GM12892 (cell line): ENCODE results near the gene EXOC3L4.

Source experiments
- POLR2A ChIP-seq: IDR thresholded peaks from 2 replicates; pipeline ENCODE4 v1.6.1; 2011; ENCODE audit warnings: low read depth, low read length, control low read depth
- POLR2AphosphoS5 ChIP-seq: IDR thresholded peaks from 2 replicates; pipeline ENCODE4 v1.6.1; 2011; ENCODE audit warnings: low read depth, low read length, control low read depth
- TAF1 ChIP-seq: IDR thresholded peaks from 2 replicates; pipeline ENCODE4 v1.6.1; 2011; ENCODE audit warnings: low read depth, mild to moderate bottlenecking, control low read depth, low read length, borderline replicate concordance

DNA sequence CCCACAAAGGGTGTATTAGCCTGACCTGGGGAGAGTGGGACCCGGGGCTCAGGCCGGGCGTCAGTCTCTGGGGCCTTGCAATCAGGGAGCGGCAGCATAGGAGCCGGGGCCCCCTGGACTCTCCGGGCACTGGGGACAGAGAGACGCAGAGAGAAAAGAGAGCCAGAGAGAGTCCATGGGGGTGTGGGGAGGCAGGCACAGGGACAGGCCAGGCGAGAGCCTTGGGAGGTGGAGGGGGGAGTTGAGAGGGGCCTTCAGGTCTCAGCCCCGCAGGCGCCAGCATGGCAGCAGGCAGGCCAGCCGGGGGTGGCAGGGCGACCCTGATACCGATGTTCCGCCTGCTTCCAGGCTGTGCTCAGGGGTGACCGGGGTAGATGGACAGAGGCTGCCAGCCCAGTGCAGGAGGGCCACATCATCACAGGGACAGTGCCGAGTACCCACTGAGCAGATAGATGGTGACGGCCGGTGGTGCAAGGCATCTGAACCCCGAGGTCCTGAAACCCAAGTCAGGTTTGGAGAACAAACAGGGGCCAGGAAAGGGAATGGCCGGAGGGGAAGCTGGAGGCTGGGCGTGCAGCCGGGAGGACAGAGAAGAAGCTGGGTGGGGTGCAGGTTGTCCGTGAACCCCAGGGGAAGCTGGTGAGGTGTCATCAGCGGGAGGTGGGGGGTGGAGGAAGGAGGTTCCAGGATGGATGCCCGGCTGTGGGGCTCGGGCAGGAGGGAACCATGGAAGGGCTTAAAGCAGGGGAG is 2.9 kb downstream of the EXOC3L4 start:
- TF ChIP-seq POLR2AphosphoS5 (no peak), POLR2A (no peak), TAF1 (no peak)
